Measurements from ENCODE around the gene NNT.

Gene NNT

GRCh38 chr5:43622074-43622473, 19.1 kb downstream of the NNT start:
- DNase-seq (ENCODE audit: low read depth in 3 of 3, low spot score in 1 of 3), result no peak

- no peak for DNase-seq (ENCODE audit: low read depth in 3 of 3, low spot score in 1 of 3)
Measured at GRCh38 chr5:43623048-43623680, 20.2 kb downstream of the NNT start.

GRCh38 chr5:43627028-43627427, 24.0 kb downstream of the NNT start:
- no peak for DNase-seq (ENCODE audit: low read depth in 3 of 3, low spot score in 1 of 3)

GRCh38 chr5:43631182-43631910, 28.4 kb downstream of the NNT start:
- no peak for DNase-seq (ENCODE audit: low read depth in 3 of 3, low spot score in 1 of 3)

- DNase-seq (ENCODE audit: low read depth in 3 of 3, low spot score in 1 of 3), result no peak
Measured at GRCh38 chr5:43634621-43635020, 31.6 kb downstream of the NNT start.

- no peak for DNase-seq (ENCODE audit: low read depth in 3 of 3, low spot score in 1 of 3)
Measured at GRCh38 chr5:43635374-43635773, 32.4 kb downstream of the NNT start.

GRCh38 chr5:43636076-43636475, 33.1 kb downstream of the NNT start:
- DNase-seq (ENCODE audit: low read depth in 3 of 3, low spot score in 1 of 3), result no peak

- no peak for DNase-seq (ENCODE audit: low read depth in 3 of 3, low spot score in 1 of 3)
Measured at GRCh38 chr5:43637416-43637815, 34.4 kb downstream of the NNT start.

- no peak for DNase-seq (ENCODE audit: low read depth in 3 of 3, low spot score in 1 of 3)
Measured at GRCh38 chr5:43638107-43638506, 35.1 kb downstream of the NNT start.

- no peak for DNase-seq (ENCODE audit: low read depth in 3 of 3, low spot score in 1 of 3)
Measured at GRCh38 chr5:43638546-43638945, 35.6 kb downstream of the NNT start.

- DNase-seq (ENCODE audit: low read depth in 3 of 3, low spot score in 1 of 3), result no peak
Measured at GRCh38 chr5:43639566-43639965, 36.6 kb downstream of the NNT start.

- no peak for DNase-seq (ENCODE audit: low read depth in 3 of 3, low spot score in 1 of 3)
Measured at GRCh38 chr5:43642428-43642827, 39.4 kb downstream of the NNT start.

- DNase-seq (ENCODE audit: low read depth in 3 of 3, low spot score in 1 of 3), result no peak
Measured at GRCh38 chr5:43643327-43643726, 40.3 kb downstream of the NNT start.

GRCh38 chr5:43643750-43644149, 40.8 kb downstream of the NNT start:
- DNase-seq (ENCODE audit: low read depth in 3 of 3, low spot score in 1 of 3), result no peak

- no peak for DNase-seq (ENCODE audit: low read depth in 3 of 3, low spot score in 1 of 3)
Measured at GRCh38 chr5:43646992-43647391, 44.0 kb downstream of the NNT start.

- DNase-seq (ENCODE audit: low read depth in 3 of 3, low spot score in 1 of 3), result no peak
Measured at GRCh38 chr5:43647789-43648188, 44.8 kb downstream of the NNT start.

GRCh38 chr5:43648499-43649124, 45.6 kb downstream of the NNT start:
- no peak for DNase-seq (ENCODE audit: low read depth in 3 of 3, low spot score in 1 of 3)

- DNase-seq (ENCODE audit: low read depth in 3 of 3, low spot score in 1 of 3), result no peak
Measured at GRCh38 chr5:43649256-43649655, 46.3 kb downstream of the NNT start.

- DNase-seq (ENCODE audit: low read depth in 3 of 3, low spot score in 1 of 3), result no peak
Measured at GRCh38 chr5:43652537-43653302, 49.7 kb downstream of the NNT start.

GRCh38 chr5:43658509-43658908, 55.5 kb downstream of the NNT start:
- no peak for DNase-seq (ENCODE audit: low read depth in 3 of 3, low spot score in 1 of 3)

- DNase-seq (ENCODE audit: low read depth in 3 of 3, low spot score in 1 of 3), result no peak
Measured at GRCh38 chr5:43659075-43659474, 56.1 kb downstream of the NNT start.

GRCh38 chr5:43661102-43661501, 58.1 kb downstream of the NNT start:
- no peak for DNase-seq (ENCODE audit: low read depth in 3 of 3, low spot score in 1 of 3)

Measured in stimulated activated CD4-positive, alpha-beta T cell treated with anti-CD3 and anti-CD28 coated beads, TNF-alpha, amount 100 ng/mL, for 1 hour (primary cell).